Fibroblast of the aortic adventitia (primary cell): ENCODE data around the gene SNX27. TPM values are rescaled to one million over a fixed set of nuclear protein-coding genes. Genes with fewer than 3 reads are reported as not detected.

ENCODE experiments used
- DNase-seq: peaks from one replicate; pipeline ENCODE4 v3.0.0-alpha.2; 2010; ENCODE audit warnings: low read depth
- H3K4me3 ChIP-seq: 2 replicates; pipeline ENCODE4 v1.5.1; 2011; ENCODE audit warnings: low read depth, mild to moderate bottlenecking, control low read depth, low read length, moderate library complexity
- total RNA-seq: library from RNA; depleted of rRNA; stranded (reverse); fragments of >200 nt; gene quantifications from 2 replicates; pipeline ENCODE4 v1.2.3, GENCODE V29; 2012; ENCODE audit warnings: low replicate concordance
- TF ChIP-seq, protein P1 (sequence below): IDR thresholded peaks from 2 replicates; pipeline ENCODE4 v1.5.1; 2011; ENCODE audit warnings: mild to moderate bottlenecking, low read length, control low read depth, inconsistent platforms; ENCODE audit not compliant: insufficient read depth

Gene SNX27
- total RNA-seq, 1 donor = 28.6 TPM

DNA sequence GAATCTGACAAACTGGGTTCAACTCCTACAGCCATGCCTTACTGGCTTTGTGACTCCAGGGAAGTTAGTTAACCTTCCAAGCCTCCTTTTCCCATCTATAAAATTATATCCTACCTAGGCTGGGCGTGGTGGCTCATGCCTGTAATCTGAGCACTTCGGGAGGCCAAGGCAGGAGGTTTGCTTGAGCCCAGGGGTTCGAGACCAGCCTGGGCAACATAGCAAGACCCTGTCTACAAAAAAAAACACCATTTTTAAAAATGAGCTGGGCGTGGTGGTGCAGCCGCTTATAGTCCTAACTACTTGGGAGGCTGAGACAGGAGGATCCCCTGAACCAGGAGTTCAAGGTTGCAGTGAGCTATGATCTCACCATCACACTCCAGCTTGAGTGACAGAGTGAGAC, 89.7 kb downstream of the SNX27 start:
- DNase-seq = no peak
- TF ChIP-seq, protein P1, sequence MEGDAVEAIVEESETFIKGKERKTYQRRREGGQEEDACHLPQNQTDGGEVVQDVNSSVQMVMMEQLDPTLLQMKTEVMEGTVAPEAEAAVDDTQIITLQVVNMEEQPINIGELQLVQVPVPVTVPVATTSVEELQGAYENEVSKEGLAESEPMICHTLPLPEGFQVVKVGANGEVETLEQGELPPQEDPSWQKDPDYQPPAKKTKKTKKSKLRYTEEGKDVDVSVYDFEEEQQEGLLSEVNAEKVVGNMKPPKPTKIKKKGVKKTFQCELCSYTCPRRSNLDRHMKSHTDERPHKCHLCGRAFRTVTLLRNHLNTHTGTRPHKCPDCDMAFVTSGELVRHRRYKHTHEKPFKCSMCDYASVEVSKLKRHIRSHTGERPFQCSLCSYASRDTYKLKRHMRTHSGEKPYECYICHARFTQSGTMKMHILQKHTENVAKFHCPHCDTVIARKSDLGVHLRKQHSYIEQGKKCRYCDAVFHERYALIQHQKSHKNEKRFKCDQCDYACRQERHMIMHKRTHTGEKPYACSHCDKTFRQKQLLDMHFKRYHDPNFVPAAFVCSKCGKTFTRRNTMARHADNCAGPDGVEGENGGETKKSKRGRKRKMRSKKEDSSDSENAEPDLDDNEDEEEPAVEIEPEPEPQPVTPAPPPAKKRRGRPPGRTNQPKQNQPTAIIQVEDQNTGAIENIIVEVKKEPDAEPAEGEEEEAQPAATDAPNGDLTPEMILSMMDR = no peak
- no peak overlapping the region for H3K4me3 ChIP-seq

DNA sequence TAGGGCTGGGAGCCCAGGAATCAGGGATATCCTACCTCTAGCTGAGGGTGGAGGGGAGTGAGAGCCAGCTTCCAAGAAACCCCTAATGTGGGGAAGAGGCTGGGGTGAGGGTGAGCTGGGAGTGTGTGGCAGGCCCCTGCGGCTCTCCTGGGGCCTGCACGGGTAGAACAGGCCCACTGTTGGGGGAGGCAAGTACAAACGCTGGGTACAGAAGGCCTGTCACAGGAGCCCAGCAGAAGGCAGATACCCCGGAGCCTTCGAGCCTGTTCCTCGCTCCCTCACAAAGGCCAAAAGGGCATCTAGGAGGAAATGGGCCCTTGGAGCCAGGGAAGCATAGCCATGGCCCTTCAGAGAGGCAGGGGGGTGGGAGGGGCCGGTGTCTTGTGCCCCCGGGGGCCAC, 91.1 kb downstream of the SNX27 start:
- no peak for DNase-seq
- no peak overlapping the region for H3K4me3 ChIP-seq
- TF ChIP-seq, protein P1 = no peak

DNA sequence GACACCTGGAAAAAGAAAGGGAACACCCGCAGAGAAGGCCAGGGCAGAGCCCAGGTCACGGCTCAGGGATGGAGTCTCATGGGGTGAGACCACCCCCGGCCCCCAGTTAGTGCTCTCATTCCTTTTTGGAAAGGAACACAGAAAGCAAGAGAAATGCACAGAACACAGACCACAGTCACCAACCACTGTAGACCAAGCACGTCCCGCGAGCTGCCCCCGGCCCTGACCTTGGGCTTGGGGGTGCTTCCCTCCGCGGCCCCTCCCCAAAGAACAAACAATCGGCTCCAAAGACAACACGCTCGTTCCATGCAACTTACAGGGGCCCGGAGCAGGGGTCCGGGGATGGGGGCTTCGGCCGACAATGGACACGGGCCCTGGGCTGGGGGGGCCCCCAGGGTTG, 92.0 kb downstream of the SNX27 start:
- TF ChIP-seq, protein P1 = no peak
- no peak overlapping the region for H3K4me3 ChIP-seq
- DNase-seq = no peak

DNA sequence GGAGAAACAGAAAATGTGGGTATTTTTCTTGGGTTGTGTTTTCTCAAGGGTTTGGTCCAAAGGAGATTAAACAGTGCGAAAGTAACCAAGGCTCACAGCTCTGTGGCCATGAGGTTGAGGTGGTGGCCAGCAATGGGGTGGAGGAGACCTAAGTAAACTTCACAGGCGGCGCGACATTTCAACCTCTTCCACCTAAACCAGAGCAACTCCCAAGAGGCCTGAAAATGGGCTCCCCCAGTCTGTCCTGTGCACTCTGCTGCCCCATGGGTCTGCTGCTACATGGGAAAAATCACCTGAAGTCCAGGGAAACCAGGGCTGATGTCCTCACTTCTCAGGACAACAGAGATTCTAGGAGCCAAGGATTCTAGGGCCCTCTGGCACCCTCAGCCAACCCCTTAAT, 92.4 kb downstream of the SNX27 start:
- H3K4me3 ChIP-seq = no peak overlapping the region
- TF ChIP-seq, protein P1 = no peak
- no peak for DNase-seq

DNA sequence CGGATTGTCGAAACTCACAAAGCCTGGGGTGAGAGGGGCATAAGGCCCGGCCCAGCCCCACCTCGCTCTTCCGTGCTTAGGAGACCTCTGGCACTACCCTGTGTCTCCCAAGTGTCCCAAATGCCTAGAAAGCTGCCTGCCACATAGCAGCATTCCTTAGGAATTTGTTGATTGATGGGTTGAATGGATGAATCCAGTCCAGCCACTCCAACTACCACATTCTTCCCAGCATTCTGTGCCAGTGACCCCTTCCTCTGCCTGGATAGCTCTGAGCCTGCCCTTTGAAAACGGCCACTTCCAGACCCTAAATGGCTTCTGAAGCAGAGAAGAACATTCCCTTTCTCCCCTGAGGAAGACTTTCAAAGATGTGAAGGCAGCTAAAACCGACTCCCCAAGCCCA, 93.3 kb downstream of the SNX27 start:
- TF ChIP-seq, protein P1 = no peak

DNA sequence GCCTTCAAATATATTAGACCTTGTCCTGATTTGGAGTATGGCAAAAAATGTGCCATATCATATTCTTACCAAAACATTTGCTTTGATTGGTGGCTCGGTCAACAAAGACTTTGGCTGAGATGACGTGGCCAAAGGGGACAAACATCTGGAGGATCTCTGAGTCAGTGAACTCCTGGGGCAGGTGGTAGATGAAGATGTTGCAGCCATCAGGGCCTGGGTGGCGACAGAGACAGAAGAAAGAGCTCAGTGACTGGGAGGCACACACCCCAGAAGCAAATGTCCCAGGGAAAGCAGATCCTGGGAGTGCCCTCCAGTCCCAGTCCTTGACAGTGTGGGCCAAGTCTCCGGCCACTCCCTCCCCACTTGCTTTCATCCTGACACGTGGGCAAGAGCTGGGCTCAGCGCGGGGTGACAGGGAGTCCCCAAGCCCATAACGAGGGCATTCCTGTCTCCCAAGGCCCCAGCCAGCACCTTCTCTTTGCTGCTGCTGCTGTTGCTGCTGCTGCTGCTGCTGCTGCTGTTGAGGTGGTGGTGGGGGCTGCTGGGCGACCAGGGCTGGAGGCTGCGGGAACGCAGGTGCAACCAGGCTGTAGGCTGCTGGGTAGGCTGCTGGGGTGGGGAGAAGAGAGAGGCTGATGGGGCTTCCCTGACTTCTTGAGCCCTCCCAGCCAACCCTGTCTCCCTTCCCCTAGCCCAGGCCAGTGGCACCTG, 94.1 kb downstream of the SNX27 start:
- TF ChIP-seq, protein P1 = no peak
- no peak for DNase-seq
- no peak overlapping the region for H3K4me3 ChIP-seq

More for the DNA sequence above, 93.3 kb downstream of the SNX27 start:
- DNase-seq = no peak
- H3K4me3 ChIP-seq = no peak overlapping the region
